K562 (cell line): ENCODE results near the gene C6orf141. TPM values are rescaled to one million over a fixed set of nuclear protein-coding genes. Genes with fewer than 3 reads are reported as not detected.

Source experiments
- ASH1L ChIP-seq: fragments of 450-650 bp; IDR thresholded peaks from 2 replicates; pipeline ENCODE4 v1.6.1; 2018; ENCODE audit warnings: borderline replicate concordance, mild to moderate bottlenecking, low read depth; ENCODE audit not compliant: partially characterized antibody
- DPF2 ChIP-seq: fragments of 450-650 bp; IDR thresholded peaks from 2 replicates; pipeline ENCODE4 v1.6.1; 2016
- GATAD2B ChIP-seq: fragments of 450-650 bp; IDR thresholded peaks from 2 replicates; pipeline ENCODE4 v1.6.1; 2017; ENCODE audit warnings: mild to moderate bottlenecking, borderline replicate concordance
- MYBL2 ChIP-seq, 2 experiments: fragments of 450-650 bp in 1 of 2; sonication (generic) in 1 of 2; formaldehyde crosslinking in 1 of 2; IDR thresholded peaks; 2 replicates each; pipeline versions ENCODE4 v1.6.1 to v1.8.1; 2017 to 2022; ENCODE audit warnings: borderline replicate concordance in 1 of 2, inconsistent platforms in 1 of 2, low read depth in 1 of 2, mild to moderate bottlenecking in 1 of 2, missing genetic modification reagents in 1 of 2, moderate library complexity in 1 of 2
- NFIC ChIP-seq: fragments of 450-650 bp; IDR thresholded peaks from 2 replicates; pipeline ENCODE4 v1.6.1; 2017; ENCODE audit warnings: mild to moderate bottlenecking, inconsistent platforms
- RFX5 ChIP-seq: IDR thresholded peaks from 2 replicates; pipeline ENCODE4 v1.6.1; 2011; ENCODE audit warnings: low read depth, mild to moderate bottlenecking, improper control_type of control experiment, low read length
- SMARCA4 ChIP-seq: fragments of 450-650 bp; IDR thresholded peaks from 2 replicates; pipeline ENCODE4 v1.6.1; 2016
- SREBF1 ChIP-seq: fragments of 150-350 bp; IDR thresholded peaks from 2 replicates; pipeline ENCODE4 v1.6.1; 2014; ENCODE audit warnings: antibody characterized with exemption, low read depth, low read length, borderline replicate concordance
- ZNF324 ChIP-seq: fragments of 250-450 bp; sonication (Bioruptor Pico); IDR thresholded peaks from 2 replicates; pipeline ENCODE4 v1.4.0; 2020; ENCODE audit warnings: mild to moderate bottlenecking
- polyA plus RNA-seq, 8 experiments: library from polyadenylated mRNA; depleted of rRNA in 4 of 8; stranded (reverse) in 5 of 8; unstranded in 3 of 8; fragments of >200 nt; fragmentation: Nextera tagmentation in 2 of 8; fragmentation: Illumina TruSeq in 1 of 8; extraction: Ambion mirVana in 2 of 8; extraction: Trizol in 1 of 8; gene quantifications; 2 replicates each; pipeline versions ENCODE4 v1.2.1 to v1.2.3, GENCODE V29; 2011 to 2014; ENCODE audit warnings: inconsistent platforms in 1 of 8, missing spikeins in 1 of 8
- total RNA-seq, 7 experiments: library from RNA; depleted of rRNA in 6 of 7; stranded (reverse); fragments of >200 nt in 6 of 7; fragmentation: Illumina TruSeq in 2 of 7; extraction: Trizol in 2 of 7; gene quantifications; 2 replicates each; pipeline versions ENCODE4 v1.2.1 to v1.2.3, GENCODE V29; 2011 to 2021; ENCODE audit warnings: low replicate concordance in 1 of 7
- TF ChIP-seq, protein P1 (sequence below): fragments of 250-450 bp; sonication (Bioruptor Pico); IDR thresholded peaks from 2 replicates; pipeline ENCODE4 v1.9.0; 2021; ENCODE audit warnings: mild to moderate bottlenecking, inconsistent platforms
- TF ChIP-seq, protein P2 (sequence below), 2 experiments: fragments of 450-650 bp in 1 of 2; sonication (generic) in 1 of 2; formaldehyde crosslinking in 1 of 2; IDR thresholded peaks; 2 replicates each; pipeline versions ENCODE4 v1.7.1 to v1.9.0; 2016 to 2022; ENCODE audit warnings: inconsistent platforms in 1 of 2, mild to moderate bottlenecking in 1 of 2, missing genetic modification reagents in 1 of 2
- TF ChIP-seq, protein P3 (sequence below): fragments of 250-450 bp; sonication (Bioruptor Pico); IDR thresholded peaks from 2 replicates; pipeline ENCODE4 v1.5.0; 2021; ENCODE audit warnings: mild to moderate bottlenecking, borderline replicate concordance

Gene C6orf141
- total and polyA plus RNA-seq, 9 of the 15 experiments (the other 6 are each of a cell fraction or from before 2014, with no cell fraction given): not detected

DNA sequence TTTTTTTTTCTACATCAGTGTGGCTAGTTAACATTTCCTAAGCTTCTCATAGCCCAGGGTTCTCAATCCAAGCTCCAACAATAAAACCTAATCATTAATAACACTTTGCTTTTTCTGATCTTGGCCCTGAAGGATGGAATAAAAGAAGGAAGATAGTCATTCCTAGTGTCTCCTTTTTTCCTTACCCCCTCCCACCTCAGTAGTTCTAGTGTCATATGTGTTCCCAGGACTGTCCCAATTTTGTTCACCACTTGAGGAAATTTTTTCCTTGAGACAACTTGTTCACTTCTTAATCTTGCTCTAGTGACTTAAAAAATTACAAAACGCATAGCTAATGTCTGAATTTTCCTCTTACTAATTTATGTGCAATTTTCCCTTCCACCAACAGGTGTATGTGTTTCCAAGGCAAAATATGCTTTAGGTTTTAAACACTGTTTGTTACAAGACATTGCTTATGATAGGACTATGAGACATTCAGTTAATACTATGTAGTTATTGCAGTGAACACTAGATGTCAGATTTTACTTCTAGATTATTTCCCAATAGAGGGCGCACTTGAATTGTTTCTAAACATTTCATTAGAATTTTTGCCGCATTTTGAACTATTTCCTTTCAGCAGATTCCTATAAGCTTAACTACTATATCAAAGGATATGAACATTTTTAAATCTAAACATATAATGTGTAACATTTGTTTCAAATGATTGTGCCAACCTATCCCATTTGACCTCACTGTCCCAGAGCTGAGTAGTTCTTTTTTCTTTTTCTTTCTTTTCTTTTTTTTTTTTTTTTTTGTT, 18.5 kb upstream of the C6orf141 start (continued):
- TF ChIP-seq, protein P1, sequence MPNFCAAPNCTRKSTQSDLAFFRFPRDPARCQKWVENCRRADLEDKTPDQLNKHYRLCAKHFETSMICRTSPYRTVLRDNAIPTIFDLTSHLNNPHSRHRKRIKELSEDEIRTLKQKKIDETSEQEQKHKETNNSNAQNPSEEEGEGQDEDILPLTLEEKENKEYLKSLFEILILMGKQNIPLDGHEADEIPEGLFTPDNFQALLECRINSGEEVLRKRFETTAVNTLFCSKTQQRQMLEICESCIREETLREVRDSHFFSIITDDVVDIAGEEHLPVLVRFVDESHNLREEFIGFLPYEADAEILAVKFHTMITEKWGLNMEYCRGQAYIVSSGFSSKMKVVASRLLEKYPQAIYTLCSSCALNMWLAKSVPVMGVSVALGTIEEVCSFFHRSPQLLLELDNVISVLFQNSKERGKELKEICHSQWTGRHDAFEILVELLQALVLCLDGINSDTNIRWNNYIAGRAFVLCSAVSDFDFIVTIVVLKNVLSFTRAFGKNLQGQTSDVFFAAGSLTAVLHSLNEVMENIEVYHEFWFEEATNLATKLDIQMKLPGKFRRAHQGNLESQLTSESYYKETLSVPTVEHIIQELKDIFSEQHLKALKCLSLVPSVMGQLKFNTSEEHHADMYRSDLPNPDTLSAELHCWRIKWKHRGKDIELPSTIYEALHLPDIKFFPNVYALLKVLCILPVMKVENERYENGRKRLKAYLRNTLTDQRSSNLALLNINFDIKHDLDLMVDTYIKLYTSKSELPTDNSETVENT (CRISPR knock-in tag): no peak
- TF ChIP-seq DPF2: 0 out of 2 replicates have a peak, but pooled peaks have one; percentile 41
- TF ChIP-seq RFX5: no peak
- TF ChIP-seq GATAD2B: peak; percentile 59
- TF ChIP-seq ZNF324 (CRISPR knock-in tag): no peak
- 0 out of 2 replicates have a peak, but pooled peaks have one; percentile 15 for TF ChIP-seq SMARCA4
- TF ChIP-seq ASH1L: peak; percentile 48
- peak; percentile 42; the same call in 1 of the 2 replicates for TF ChIP-seq MYBL2 (IDR thresholded peaks at IDR 0.05; ENCODE audit: low read depth)
- no peak for TF ChIP-seq MYBL2 (CRISPR knock-in tag; IDR thresholded peaks at IDR 0.05; ENCODE audit: borderline replicate concordance)
- TF ChIP-seq, protein P2, sequence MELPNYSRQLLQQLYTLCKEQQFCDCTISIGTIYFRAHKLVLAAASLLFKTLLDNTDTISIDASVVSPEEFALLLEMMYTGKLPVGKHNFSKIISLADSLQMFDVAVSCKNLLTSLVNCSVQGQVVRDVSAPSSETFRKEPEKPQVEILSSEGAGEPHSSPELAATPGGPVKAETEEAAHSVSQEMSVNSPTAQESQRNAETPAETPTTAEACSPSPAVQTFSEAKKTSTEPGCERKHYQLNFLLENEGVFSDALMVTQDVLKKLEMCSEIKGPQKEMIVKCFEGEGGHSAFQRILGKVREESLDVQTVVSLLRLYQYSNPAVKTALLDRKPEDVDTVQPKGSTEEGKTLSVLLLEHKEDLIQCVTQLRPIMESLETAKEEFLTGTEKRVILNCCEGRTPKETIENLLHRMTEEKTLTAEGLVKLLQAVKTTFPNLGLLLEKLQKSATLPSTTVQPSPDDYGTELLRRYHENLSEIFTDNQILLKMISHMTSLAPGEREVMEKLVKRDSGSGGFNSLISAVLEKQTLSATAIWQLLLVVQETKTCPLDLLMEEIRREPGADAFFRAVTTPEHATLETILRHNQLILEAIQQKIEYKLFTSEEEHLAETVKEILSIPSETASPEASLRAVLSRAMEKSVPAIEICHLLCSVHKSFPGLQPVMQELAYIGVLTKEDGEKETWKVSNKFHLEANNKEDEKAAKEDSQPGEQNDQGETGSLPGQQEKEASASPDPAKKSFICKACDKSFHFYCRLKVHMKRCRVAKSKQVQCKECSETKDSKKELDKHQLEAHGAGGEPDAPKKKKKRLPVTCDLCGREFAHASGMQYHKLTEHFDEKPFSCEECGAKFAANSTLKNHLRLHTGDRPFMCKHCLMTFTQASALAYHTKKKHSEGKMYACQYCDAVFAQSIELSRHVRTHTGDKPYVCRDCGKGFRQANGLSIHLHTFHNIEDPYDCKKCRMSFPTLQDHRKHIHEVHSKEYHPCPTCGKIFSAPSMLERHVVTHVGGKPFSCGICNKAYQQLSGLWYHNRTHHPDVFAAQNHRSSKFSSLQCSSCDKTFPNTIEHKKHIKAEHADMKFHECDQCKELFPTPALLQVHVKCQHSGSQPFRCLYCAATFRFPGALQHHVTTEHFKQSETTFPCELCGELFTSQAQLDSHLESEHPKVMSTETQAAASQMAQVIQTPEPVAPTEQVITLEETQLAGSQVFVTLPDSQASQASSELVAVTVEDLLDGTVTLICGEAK (IDR thresholded peaks at IDR 0.05): peak; percentile 69; the same call in 1 of the 2 replicates
- TF ChIP-seq, protein P2 (CRISPR knock-in tag; IDR thresholded peaks at IDR 0.05): no peak
- TF ChIP-seq SREBF1: no peak
- TF ChIP-seq, protein P3, sequence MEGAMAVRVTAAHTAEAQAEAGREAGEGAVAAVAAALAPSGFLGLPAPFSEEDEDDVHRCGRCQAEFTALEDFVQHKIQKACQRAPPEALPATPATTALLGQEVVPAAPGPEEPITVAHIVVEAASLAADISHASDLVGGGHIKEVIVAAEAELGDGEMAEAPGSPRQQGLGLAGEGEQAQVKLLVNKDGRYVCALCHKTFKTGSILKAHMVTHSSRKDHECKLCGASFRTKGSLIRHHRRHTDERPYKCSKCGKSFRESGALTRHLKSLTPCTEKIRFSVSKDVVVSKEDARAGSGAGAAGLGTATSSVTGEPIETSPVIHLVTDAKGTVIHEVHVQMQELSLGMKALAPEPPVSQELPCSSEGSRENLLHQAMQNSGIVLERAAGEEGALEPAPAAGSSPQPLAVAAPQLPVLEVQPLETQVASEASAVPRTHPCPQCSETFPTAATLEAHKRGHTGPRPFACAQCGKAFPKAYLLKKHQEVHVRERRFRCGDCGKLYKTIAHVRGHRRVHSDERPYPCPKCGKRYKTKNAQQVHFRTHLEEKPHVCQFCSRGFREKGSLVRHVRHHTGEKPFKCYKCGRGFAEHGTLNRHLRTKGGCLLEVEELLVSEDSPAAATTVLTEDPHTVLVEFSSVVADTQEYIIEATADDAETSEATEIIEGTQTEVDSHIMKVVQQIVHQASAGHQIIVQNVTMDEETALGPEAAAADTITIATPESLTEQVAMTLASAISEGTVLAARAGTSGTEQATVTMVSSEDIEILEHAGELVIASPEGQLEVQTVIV (CRISPR knock-in tag): no peak
- peak; percentile 70 for TF ChIP-seq NFIC
